RKO (cell line): ENCODE data around the gene SHBG.
"Not testable (repeated sequence)": the region's sequence is repeated elsewhere in the genome, so short reads cannot be mapped to it uniquely, and the experiment has no call there.

Source experiments
- DNase-seq: peaks from one replicate; pipeline ENCODE4 v3.0.0-alpha.2; 2016; ENCODE audit warnings: low spot score

SHBG gene

DNA sequence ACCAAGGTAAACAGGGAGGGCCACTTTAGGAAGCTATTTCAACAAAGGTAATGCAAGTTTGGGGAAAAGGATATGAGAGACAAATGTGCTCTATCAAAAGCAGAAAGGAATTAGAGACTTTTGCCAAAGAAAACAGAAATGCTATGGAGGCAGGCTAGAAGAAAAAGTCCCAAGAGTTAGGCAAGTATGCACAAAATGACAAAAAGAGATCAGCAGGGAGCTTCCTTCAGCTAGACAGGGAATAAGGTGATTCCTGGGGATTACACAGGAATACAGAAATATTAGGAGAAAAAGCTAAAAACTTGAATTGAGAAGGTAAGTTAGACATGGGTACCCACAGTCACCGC lies 17.7 kb upstream of the SHBG start:
- no peak for DNase-seq

GRCh38 chr17:7613769-7614424 lies 16.0 kb upstream of the SHBG start:
- DNase-seq = peak; percentile 75

GRCh38 chr17:7614425-7615264 lies 15.3 kb upstream of the SHBG start, which contains the start of gene FXR2:
TSS of gene FXR2 (minus strand) at chr17:7614897. CDS start at chr17:7614532, 365 bp downstream.
- DNase-seq = peak; percentile 99

DNA sequence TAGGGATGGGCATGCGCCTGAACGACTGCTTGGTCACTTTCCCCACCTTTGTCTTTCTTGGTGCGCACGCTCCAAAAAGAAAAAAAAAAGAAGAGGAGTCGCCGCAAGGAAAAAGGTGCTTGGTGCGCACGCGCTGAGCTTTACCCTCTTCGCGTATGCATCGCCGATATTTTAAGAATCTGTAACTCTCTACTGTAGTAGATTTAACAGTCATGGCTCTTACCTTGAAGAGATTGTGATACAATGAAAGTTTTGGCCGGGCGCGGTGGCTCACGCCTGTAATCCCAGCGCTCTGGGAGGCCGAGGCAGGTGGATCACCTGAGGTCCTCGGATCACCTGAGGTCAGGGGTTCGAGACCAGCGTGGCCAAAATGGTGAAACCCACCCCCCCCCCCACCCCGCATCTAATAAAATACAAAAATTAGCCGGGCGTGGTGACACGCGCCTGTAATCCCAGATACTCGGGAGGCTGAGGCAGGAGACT lies 14.6 kb upstream of the SHBG start:
- no peak for DNase-seq

DNA sequence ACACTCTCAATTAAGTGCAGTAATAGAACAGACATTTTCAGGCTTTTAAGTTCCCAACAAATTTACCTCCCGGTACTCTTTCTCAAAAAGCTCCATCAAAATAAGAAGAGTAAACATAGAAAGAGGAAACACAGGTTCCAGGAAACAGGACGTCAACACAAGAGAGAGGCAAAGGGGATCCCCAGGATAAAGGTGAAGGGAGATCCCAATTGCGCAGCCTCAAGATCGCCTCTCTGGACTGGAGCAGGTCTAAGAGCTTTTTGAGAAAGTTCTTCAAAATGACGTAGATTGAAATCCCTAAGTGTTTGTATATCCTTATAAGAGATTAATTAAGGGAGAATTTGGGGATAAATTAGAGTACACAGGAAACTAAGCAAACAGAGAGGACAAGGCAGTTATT lies 11.3 kb upstream of the SHBG start:
- no peak for DNase-seq

GRCh38 chr17:7620835-7621234 lies 9.1 kb upstream of the SHBG start:
- DNase-seq = no peak

- DNase-seq = no peak
Measured at GRCh38 chr17:7623661-7624060, 6.3 kb upstream of the SHBG start.

DNA sequence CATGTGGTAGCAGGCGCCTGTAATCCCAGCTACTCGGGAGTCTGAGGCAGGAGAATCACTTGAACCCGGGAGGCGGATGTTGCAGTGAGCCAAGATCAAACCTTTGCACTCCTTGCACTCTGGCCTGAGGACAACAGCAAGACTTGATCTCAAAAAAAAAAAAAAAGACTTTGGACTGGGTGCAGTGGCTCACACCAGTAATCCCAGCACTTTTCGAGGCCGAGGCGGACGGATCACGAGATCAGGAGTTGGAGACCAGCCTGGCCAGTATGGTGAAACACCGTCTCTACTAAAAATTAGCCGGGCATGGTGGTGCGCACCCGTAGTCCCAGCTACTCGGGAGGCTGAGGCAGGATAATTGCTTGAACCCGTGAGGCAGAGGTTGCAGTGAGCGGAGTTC lies 4.2 kb upstream of the SHBG start:
- not testable (repeated sequence) for DNase-seq

DNA sequence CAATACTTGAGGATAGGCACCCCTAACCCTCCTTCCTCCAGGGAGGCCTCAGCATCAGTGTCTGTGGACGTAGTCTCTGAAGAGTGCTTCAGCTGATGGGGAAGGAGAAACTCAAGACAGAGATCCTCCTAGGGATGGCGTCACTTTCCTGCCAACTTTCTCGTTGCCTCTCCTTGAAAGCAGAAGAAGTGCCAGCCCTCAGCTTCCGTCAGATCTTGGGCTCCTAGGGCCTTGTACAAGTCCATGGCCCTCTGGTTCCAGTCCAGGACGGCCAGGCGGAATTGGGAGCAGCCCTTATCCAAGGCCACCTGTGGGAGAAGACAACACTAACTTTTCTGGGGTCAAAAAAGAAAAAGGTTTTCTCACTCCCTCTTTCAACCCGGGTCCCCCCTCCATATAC lies 3.6 kb upstream of the SHBG start:
- DNase-seq = no peak

DNA sequence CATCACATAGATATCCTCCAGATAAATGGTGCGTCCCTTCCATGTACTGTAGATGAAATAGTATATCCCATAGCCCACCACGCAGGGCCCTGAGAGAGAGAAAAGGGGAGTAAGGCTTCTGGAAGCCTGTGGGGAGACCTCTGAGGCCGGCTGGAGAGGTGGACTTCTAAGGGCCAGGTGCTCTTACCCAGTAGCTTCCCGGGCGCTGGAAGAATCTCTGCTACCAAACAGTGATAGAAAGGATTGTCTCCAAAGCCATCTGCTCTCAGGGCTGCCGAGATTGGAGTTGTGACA lies 3.0 kb upstream of the SHBG start:
- DNase-seq = no peak

DNA sequence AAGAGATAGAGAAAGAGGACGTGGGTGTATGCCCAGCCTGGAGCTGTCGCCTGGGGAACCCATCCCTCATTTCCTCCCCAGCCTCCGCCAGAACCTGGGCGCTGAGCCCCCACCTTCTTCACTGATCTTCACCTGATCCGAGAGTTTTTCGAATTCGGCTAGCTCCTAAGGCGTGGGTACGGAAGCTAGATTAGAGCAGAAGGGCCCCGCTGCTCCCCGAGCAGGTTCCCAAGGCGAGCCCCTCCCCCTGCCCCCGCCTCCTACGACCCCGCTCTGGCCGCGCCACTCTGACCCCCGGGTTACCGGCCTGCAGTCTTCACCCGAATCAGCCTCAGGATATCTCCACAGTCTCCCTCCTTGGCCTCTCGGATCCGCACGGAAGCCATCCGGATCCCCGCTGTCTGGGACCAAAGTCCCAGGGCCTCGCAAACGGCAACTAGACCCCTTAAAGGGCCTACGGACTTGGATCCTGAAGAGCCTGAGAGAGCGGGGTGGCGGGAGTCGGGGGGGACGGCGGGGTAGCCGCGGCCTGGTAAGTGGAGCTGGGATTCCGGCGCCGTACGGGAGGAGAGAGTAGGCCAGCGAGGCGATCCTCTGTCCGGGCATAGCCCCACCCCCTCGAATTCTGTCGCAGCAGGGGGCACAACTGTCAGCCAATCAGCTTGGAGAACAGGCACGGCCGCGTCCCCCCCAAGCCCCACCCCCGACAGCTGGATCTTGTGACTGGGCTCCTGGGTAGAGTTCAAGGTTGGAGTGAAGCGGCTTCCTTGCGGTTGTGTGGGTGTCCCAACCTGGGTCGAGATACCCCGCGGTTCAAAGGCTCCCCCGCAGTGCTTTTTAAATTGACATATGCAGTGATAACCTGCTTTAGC lies 2.4 kb upstream of the SHBG start, which contains the start of gene SAT2:
Gene SAT2, minus strand, starts transcription at position 572 of the 872 bp plus-strand sequence. Its CDS starts 186 bp downstream, at position 386.
- peak; percentile 92 for DNase-seq

DNA sequence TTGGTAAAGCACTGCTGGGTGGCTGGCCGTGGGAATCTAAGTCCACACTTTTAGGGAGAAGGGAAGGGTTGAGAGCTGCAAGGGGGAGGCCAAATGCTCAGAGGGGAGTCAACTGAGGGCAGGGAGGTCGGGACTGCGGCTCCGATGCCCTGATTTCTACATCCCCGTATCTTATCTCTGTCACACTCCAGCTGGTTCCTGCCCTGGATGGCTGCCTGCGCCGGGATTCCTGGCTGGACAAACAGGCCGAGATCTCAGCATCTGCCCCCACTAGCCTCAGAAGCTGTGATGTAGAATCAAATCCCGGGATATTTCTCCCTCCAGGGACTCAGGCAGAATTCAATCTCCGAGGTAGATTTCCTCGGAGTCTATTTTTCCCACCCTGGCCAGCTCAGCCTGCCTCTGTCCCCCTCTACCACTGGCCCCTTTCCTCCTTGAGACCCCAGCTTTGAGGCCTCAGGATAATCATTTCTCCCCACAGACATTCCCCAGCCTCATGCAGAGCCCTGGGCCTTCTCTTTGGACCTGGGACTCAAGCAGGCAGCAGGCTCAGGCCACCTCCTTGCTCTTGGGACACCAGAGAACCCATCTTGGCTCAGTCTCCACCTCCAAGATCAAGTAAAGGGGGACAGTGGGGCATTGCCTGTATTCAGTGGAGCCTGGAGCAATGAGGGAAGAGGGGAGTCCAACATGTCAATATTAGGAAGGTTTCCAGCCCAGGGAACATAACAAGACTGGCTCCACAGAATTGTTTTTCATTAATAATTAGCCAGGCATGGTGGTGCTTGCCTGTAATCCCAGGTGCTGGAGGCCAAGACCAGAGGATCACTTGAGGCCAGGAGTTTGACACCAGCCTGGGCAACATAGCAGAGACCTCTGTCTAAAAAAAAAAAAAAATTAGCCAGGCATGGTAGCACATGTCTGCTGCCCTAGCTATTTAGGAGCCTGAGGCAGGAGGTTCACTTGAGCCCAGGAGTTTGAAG lies 1.8 kb downstream of the SHBG start:
- no peak for DNase-seq

- peak; percentile 58 for DNase-seq
Measured at GRCh38 chr17:7632492-7632894, 2.6 kb downstream of the SHBG start.

DNA sequence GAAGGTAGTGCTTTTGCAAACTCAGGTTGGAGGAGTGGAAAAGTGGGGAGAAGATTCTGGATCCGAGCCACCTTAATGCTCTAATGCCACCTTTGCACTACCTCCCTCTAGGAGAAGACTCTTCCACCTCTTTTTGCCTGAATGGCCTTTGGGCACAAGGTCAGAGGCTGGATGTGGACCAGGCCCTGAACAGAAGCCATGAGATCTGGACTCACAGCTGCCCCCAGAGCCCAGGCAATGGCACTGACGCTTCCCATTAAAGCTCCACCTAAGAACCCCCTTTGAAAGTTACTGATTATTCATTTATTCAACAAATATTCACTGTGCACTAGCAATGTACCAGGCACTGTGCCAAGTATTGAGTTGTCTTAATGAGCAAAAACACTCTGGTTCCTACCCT lies 3.2 kb downstream of the SHBG start:
- DNase-seq = no peak

DNA sequence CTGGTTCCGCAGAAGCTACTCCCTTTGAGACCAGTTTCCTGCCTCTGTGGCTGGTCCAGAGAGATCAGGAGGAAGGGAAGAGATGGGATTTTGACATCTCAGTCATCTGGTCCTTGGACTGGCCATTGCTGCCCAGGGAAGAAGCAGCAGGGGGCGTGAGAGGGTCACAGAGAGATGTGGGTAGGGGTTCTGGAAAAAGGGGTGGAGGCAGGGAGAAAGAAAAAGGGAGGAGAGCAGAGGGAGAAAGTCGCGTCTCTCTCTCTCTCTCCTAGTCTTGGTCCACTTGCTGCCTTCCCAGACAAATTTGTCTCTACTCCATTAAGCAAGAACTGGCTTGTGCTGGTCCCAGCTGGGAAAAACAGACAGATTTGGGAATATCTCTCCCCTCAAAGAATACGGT lies 4.4 kb downstream of the SHBG start:
- no peak for DNase-seq

GRCh38 chr17:7636163-7636562 lies 6.2 kb downstream of the SHBG start:
- no peak for DNase-seq

GRCh38 chr17:7640783-7641182 lies 10.8 kb downstream of the SHBG start:
- DNase-seq = no peak

DNA sequence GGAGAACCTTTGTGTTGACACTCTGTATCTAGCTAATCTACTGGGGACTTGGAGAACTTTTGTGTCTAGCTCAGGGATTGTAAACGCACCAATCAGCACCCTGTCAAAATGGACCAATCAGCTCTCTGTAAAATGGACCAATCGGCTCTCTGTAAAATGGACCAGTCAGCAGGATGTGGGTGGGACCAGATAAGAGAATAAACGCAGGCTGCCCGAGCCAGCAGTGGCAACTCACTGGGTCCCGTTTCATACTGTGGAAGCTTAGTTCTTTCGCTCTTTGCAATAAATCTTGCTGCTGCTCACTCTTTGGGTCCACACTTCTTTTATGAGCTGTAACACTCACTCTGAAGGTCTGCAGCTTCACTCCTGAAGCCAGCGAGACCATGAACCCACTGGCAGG lies 11.7 kb downstream of the SHBG start:
- not testable (repeated sequence) for DNase-seq

- DNase-seq = no peak
Measured at GRCh38 chr17:7644775-7645174, 14.8 kb downstream of the SHBG start.

GRCh38 chr17:7646457-7646856 lies 16.5 kb downstream of the SHBG start:
- no peak for DNase-seq

GRCh38 chr17:7647018-7647417 lies 17.1 kb downstream of the SHBG start:
- no peak for DNase-seq
